Articular chondrocyte of knee joint (primary cell): ENCODE measurements around the gene KPNA1. TPM values are rescaled to one million over a fixed set of nuclear protein-coding genes. Genes with fewer than 3 reads are reported as not detected.

Experiments used
- small RNA-seq: library from RNA; depleted of rRNA; stranded (forward); fragments of <200 nt; gene quantifications from one replicate; pipeline ENCODE3, GENCODE V24; 2012
- total RNA-seq: library from RNA; depleted of rRNA; stranded (reverse); fragments of >200 nt; gene quantifications from 2 replicates; pipeline ENCODE4 v1.2.3, GENCODE V29; 2012

Gene KPNA1
- total RNA-seq: 47.7 and 59.0 TPM in 2 replicates

GRCh38 chr3:122514123-122515019, at the start of gene KPNA1:
Gene KPNA1, minus strand, starts transcription at chr3:122514939. Its CDS starts 18,374 bp downstream, at chr3:122496565.

GRCh38 chr3:122564155-122564912, 49.6 kb upstream of the KPNA1 start, which contains the start of the genes DTX3L and PARP9:
Gene DTX3L, plus strand, starts transcription at chr3:122564338. Its CDS starts 89 bp downstream, at chr3:122564427.
Gene PARP9, minus strand, starts transcription at chr3:122564300. Its CDS starts 4,680 bp downstream, at chr3:122559620.

GRCh38 chr3:122415762-122416654, 98.7 kb downstream of the KPNA1 start, which contains the start of gene WDR5B:
Gene WDR5B, minus strand, starts transcription at chr3:122416062. Its CDS starts 534 bp downstream, at chr3:122415528.

GRCh38 chr3:122383771-122384697, 130.7 kb downstream of the KPNA1 start, which contains the start of gene FAM162A:
Gene FAM162A, plus strand, starts transcription at chr3:122384182. Its CDS starts 84 bp downstream, at chr3:122384266.

DNA sequence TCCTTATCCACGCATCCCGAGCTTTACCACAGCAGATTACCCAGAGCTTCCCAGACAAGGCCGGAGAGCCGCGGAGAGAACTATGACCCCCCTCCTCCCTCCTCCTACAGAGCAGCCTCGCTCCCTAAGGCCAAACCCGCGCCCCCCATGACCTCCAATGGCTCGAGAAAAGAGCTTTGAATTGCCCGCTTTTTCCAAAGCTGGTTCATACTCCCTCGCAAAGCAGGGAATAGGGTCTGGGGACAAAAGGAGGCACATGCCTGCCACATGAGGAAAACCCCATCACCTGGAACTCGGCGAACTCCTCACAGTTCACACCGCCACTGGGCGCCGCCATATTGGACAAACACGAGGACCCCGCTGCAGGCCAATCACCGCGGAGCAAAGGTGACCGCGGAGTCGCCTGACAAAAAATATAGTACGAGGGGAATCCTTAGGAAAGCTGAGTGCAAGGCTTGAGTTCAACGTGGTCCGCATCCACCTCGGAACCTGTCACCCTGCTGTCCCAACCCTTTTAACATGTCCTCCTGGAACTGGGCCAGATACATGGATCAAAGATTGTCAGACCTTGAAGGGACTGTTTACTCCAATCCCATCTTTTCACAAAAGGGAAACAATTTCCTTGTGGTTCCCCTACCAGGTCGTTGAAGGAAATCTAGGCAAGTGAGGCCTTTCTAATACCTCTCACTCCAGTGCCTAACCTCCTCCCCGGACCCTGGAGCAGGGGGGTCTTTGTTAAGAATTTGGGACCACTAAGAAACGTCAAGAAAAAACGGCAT, 131.7 kb downstream of the KPNA1 start, which contains the start of gene MIX23:
Gene MIX23 (minus strand): TSS at position 344 of the 779 bp plus-strand sequence. CDS start 7 bp downstream, at position 337.

Small RNAs within 50 kb of the gene (small RNA-seq; reads per million reads assigned to genes)
- not detected for gene AC083798.1
- not detected for gene AC096861.1

Other genes with a start within 250 kb of the KPNA1 start
- gene CSTA, start 189.7 kb downstream of the KPNA1 start, total RNA-seq: 0.65 and 3.1 TPM in 2 replicates
- 28.0 and 29.2 TPM in 2 replicates for gene MIX23, start 131.7 kb downstream of the KPNA1 start, total RNA-seq
- gene FAM162A, start 130.8 kb downstream of the KPNA1 start, total RNA-seq: 23.8 and 26.4 TPM in 2 replicates
- 10.1 and 10.7 TPM in 2 replicates for gene WDR5B, start 98.9 kb downstream of the KPNA1 start, total RNA-seq
- 38.5 and 45.6 TPM in 2 replicates for gene PARP9, start 49.4 kb upstream of the KPNA1 start, total RNA-seq
- 38.5 and 43.0 TPM in 2 replicates for gene DTX3L, start 49.4 kb upstream of the KPNA1 start, total RNA-seq
- gene PARP15, start 62.7 kb upstream of the KPNA1 start, total RNA-seq: 0.78 and 1.8 TPM in 2 replicates
- gene PARP14, start 165.9 kb upstream of the KPNA1 start, total RNA-seq: 68.1 and 69.4 TPM in 2 replicates